Prostate gland (tissue), 2 donors: ENCODE data around the gene ARHGAP45. TPM values are rescaled to one million over a fixed set of nuclear protein-coding genes. Genes with fewer than 3 reads are reported as not detected.
A peak's percentile ranks its signal among the peaks of the same experiment; 100 is the strongest.

Experiments
- DNase-seq: peaks from one replicate; pipeline ENCODE4 v3.0.0-alpha.2; 2019; ENCODE audit warnings: low spot score
- H3K27ac ChIP-seq, 2 donors: fragments of 200-600 bp; sonication (generic); 2 replicates each; pipeline ENCODE4 v1.5.1; 2017 to 2019
- H3K27me3 ChIP-seq: fragments of 200-600 bp; sonication (generic); replicated peaks from 2 replicates; pipeline ENCODE4 v1.5.1; 2019; ENCODE audit not compliant: insufficient read depth
- H3K36me3 ChIP-seq, 2 donors: fragments of 200-600 bp; sonication (generic); 1 replicate in 1 of 2; 2 replicates in 1 of 2; pipeline versions ENCODE4 v1.5.1 to v1.8.1; 2017 to 2019
- H3K4me1 ChIP-seq: fragments of 200-600 bp; sonication (generic); replicated peaks from 2 replicates; pipeline ENCODE4 v1.5.1; 2019
- H3K4me3 ChIP-seq, 2 donors: fragments of 200-600 bp; sonication (generic); 2 replicates each; pipeline ENCODE4 v1.5.1; 2017 to 2019
- H3K9me3 ChIP-seq: fragments of 200-600 bp; sonication (generic); 2 replicates; pipeline ENCODE4 v1.5.1; 2017
- CTCF ChIP-seq, 4 experiments: fragments of 200-600 bp in 2 of 4; fragments of 450-650 bp in 2 of 4; sonication (generic) in 2 of 4; IDR thresholded peaks; 1 replicate in 3 of 4; 2 replicates in 1 of 4; pipeline ENCODE4 v1.5.1; 2016 to 2019; ENCODE audit warnings: antibody characterized with exemption in 4 of 4, mild to moderate bottlenecking in 2 of 4, moderate library complexity in 2 of 4
- POLR2A ChIP-seq: fragments of 450-650 bp; IDR thresholded peaks from one replicate; pipeline ENCODE4 v1.6.1; 2016; ENCODE audit warnings: antibody characterized with exemption, mild to moderate bottlenecking
- POLR2AphosphoS5 ChIP-seq: sonication (generic); formaldehyde crosslinking; IDR thresholded peaks from one replicate; pipeline ENCODE4 v1.6.1; 2017; ENCODE audit warnings: antibody characterized with exemption
- WGBS: methylation state at CpG from one replicate; pipeline ENCODE4 v1.1.5; 2018; 5-methylcytosine and 5-hydroxymethylcytosine counted together
- intact Hi-C: fragments of 100-400 bp; cut with DNase I; formaldehyde crosslinking; loops from one replicate; pipeline ENCODE4 v1.14.2; 2022
- total RNA-seq, 2 donors: library from RNA; depleted of rRNA; stranded (reverse); fragments of >200 nt; gene quantifications; one replicate each; pipeline ENCODE4 v1.1.0, GENCODE V29; 2016

The ARHGAP45 gene
- total RNA-seq, 2 donors from 2014 or later: 8.9 to 26.2 TPM

- no peak for TF ChIP-seq CTCF (IDR thresholded peaks at IDR 0.05)
- no peak for TF ChIP-seq POLR2AphosphoS5
- TF ChIP-seq POLR2A: no peak
- no peak for DNase-seq
- Histone ChIP-seq H3K36me3 (peaks cover 0 to 10% of the 10 kb centered on the region in 2 donors), H3K27me3 (no peaks in the 10 kb centered on the region), H3K4me1 (peaks cover 7% of the 10 kb centered on the region), H3K9me3 (no peaks in the 10 kb centered on the region), H3K4me3 (peak overlapping the region; percentile 79 to 85), H3K27ac (peak overlapping the region; percentile 63 to 69)
- WGBS: 1% methylated on average over 19 of the region's 19 CpGs
- intact Hi-C loops: no loop called here
These were observed 27.6 kb downstream of the ARHGAP45 start for GRCh38 chr19:1094655-1094977.

- Histone ChIP-seq H3K4me3 (peak within 1 kb of the TSS; percentile 79 to 85), H3K27me3 (no peaks in the 10 kb centered on the region), H3K4me1 (peaks cover 7% of the 10 kb centered on the region), H3K36me3 (peaks cover 0 to 10% of the 10 kb centered on the region in 2 donors), H3K27ac (peak within 1 kb of the TSS; percentile 63 to 69), H3K9me3 (no peaks in the 10 kb centered on the region)
- TF ChIP-seq POLR2A (peak; percentile 89), POLR2AphosphoS5 (peak; percentile 100), CTCF (IDR thresholded peaks at IDR 0.05) (no peak)
- WGBS: under 1% methylated on average over 81 of the region's 81 CpGs
- peak; percentile 98 for DNase-seq
- intact Hi-C loops: no loop called here
These were observed 28.2 kb downstream of the ARHGAP45 start, which contains the start of gene POLR2E for GRCh38 chr19:1094978-1095701. Gene POLR2E (minus strand): TSS chr19:1095375. CDS start chr19:1095315, 60 bp downstream.

GRCh38 chr19:1097810-1098176, 30.8 kb downstream of the ARHGAP45 start:
- H3K4me3 ChIP-seq: no peak overlapping the region
- no peaks in the 10 kb centered on the region for H3K27me3 ChIP-seq
- no peak for DNase-seq
- no peak for TF ChIP-seq POLR2AphosphoS5
- TF ChIP-seq CTCF (IDR thresholded peaks at IDR 0.05): no peak
- TF ChIP-seq POLR2A: no peak
- no peaks in the 10 kb centered on the region for H3K36me3 ChIP-seq
- WGBS: 63% methylated on average over 7 of the region's 7 CpGs
- H3K27ac ChIP-seq: peak overlapping the region in 1 of 2 donors; percentile 55
- H3K4me1 ChIP-seq: peaks cover 7% of the 10 kb centered on the region
- intact Hi-C loops: no loop called here
- no peaks in the 10 kb centered on the region for H3K9me3 ChIP-seq

- WGBS: 58% methylated on average over 15 of the region's 15 CpGs
These were observed 31.4 kb downstream of the ARHGAP45 start for GRCh38 chr19:1098177-1099051.

More at GRCh38 chr19:1098177-1099051, 31.4 kb downstream of the ARHGAP45 start:
- Histone ChIP-seq H3K27me3 (no peaks in the 10 kb centered on the region), H3K27ac (peak overlapping the region; percentile 37 to 55), H3K9me3 (no peaks in the 10 kb centered on the region), H3K4me1 (peaks cover 7% of the 10 kb centered on the region), H3K4me3 (no peak overlapping the region), H3K36me3 (no peaks in the 10 kb centered on the region)
- TF ChIP-seq CTCF (IDR thresholded peaks at IDR 0.05): no peak
- no peak for TF ChIP-seq POLR2A
- no peak for TF ChIP-seq POLR2AphosphoS5
- no peak for DNase-seq
- intact Hi-C loops: no loop called here
